Lower leg skin (tissue), 4 donors: ENCODE measurements around the gene OGFR. TPM values are rescaled to one million over a fixed set of nuclear protein-coding genes. Genes with fewer than 3 reads are reported as not detected.

Source experiments
- DNase-seq, 2 donors: peaks; one replicate each; pipeline ENCODE4 v3.0.0-alpha.2; 2019; ENCODE audit warnings: low spot score in 2 of 2
- H3K4me3 ChIP-seq: fragments of 200-600 bp; sonication (generic); 2 replicates; pipeline ENCODE4 v1.5.1; 2017; ENCODE audit warnings: mild to moderate bottlenecking, low read depth; ENCODE audit not compliant: poor library complexity, severe bottlenecking
- CTCF ChIP-seq, 3 donors: fragments of 450-650 bp; IDR thresholded peaks; one replicate each; pipeline ENCODE4 v1.5.1; 2016; ENCODE audit warnings: antibody characterized with exemption in 3 of 3, mild to moderate bottlenecking in 3 of 3, moderate library complexity in 2 of 3
- POLR2A ChIP-seq, 2 donors: fragments of 450-650 bp; IDR thresholded peaks; one replicate each; pipeline ENCODE4 v1.6.1; 2016 to 2017; ENCODE audit warnings: antibody characterized with exemption in 2 of 2, mild to moderate bottlenecking in 1 of 2, moderate library complexity in 1 of 2
- WGBS, 2 donors: methylation state at CpG; one replicate each; pipeline ENCODE4 v1.1.5; 2018; 5-methylcytosine and 5-hydroxymethylcytosine counted together
- intact Hi-C: fragments of 100-400 bp; cut with DNase I; formaldehyde crosslinking; loops from one replicate; pipeline ENCODE4 v1.15.0; 2023; ENCODE audit warnings: low total_unique reads
- total RNA-seq, 4 donors: library from RNA; depleted of rRNA; stranded (reverse); fragments of >200 nt; gene quantifications; one replicate each; pipeline ENCODE4 v1.1.0, GENCODE V29; 2016

OGFR gene
- total RNA-seq, 4 donors from 2014 or later = 50.3 to 76.9 (median 58.5) TPM

- H3K4me3 ChIP-seq = no peak overlapping the region
- DNase-seq = no peak
- TF ChIP-seq CTCF (IDR thresholded peaks at IDR 0.05) (no peak), POLR2A (IDR thresholded peaks at IDR 0.05) (no peak)
- 59 to 64% methylated on average over 29 of the region's 29 CpGs for WGBS, 2 donors
- intact Hi-C loops = no loop called here
These were observed 30.6 kb upstream of the OGFR start for GRCh38 chr20:62773845-62774714.

GRCh38 chr20:62774762-62775161 is 29.9 kb upstream of the OGFR start:
- intact Hi-C loops = no loop called here
- no peak for TF ChIP-seq CTCF (IDR thresholded peaks at IDR 0.05)
- TF ChIP-seq POLR2A (IDR thresholded peaks at IDR 0.05) = no peak
- DNase-seq = no peak
- 65 to 71% methylated on average over 8 of the region's 8 CpGs for WGBS, 2 donors
- H3K4me3 ChIP-seq = no peak overlapping the region

DNA sequence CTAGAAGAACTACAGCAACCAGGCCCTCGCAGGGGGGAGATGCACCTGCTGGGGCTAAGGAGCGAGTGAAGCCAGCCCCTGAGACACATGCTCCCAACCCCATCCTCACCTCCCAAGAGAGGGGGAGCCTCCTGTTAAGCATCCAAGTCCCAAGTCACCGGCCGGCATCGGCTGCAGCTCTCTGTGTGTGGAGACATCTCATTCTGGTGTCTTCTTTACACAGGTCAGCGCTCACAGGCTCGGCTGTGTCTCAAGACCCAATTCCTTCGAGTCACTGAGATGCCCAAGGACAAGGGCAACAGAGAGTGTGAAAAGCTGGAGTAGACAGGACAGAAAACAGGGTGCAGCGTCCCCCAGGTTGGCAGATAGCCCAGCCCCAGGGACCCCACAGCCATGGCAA is 29.4 kb upstream of the OGFR start:
- TF ChIP-seq CTCF (IDR thresholded peaks at IDR 0.05) = no peak
- no peak for TF ChIP-seq POLR2A (IDR thresholded peaks at IDR 0.05)
- no peak overlapping the region for H3K4me3 ChIP-seq
- WGBS, 2 donors = 81% methylated on average over 4 to 9 of the region's 9 CpGs
- intact Hi-C loops = no loop called here
- no peak for DNase-seq

DNA sequence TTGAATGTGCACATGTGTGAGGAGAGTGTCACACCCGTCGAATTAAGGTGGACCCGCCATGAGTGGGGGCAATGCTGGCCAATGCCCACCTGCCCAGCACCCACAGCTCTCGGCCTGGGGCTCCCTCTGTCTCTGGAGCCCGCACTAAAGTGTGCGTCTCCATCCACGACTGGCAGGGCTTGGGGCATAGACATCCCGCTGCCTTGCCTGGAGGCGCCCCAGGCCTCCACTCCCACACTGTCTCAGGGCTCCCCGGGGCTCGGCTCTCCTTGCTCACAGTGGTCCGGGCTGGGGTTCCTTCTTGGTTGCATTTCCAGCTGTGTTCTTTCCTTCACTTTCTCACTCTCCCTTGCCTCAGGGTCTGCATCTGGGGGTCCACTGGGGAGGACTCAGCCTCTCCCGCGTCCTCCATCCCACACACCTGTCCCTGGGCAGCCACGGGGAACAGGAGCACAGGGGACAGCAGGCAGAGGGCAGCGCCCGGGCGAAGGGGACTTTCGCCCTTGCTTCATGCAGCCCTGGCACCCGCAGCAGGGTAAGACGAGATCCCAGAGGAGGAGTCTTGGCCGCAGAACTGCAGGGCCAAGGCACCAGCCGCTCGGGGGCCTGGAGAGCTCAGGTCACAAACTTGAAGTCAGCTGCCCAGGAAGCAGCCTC is 28.5 kb upstream of the OGFR start:
- DNase-seq = no peak
- no peak overlapping the region for H3K4me3 ChIP-seq
- intact Hi-C loops = no loop called here
- 86 to 90% methylated on average over 23 to 24 of the region's 24 CpGs for WGBS, 2 donors
- no peak for TF ChIP-seq CTCF (IDR thresholded peaks at IDR 0.05)
- TF ChIP-seq POLR2A (IDR thresholded peaks at IDR 0.05) = no peak

DNA sequence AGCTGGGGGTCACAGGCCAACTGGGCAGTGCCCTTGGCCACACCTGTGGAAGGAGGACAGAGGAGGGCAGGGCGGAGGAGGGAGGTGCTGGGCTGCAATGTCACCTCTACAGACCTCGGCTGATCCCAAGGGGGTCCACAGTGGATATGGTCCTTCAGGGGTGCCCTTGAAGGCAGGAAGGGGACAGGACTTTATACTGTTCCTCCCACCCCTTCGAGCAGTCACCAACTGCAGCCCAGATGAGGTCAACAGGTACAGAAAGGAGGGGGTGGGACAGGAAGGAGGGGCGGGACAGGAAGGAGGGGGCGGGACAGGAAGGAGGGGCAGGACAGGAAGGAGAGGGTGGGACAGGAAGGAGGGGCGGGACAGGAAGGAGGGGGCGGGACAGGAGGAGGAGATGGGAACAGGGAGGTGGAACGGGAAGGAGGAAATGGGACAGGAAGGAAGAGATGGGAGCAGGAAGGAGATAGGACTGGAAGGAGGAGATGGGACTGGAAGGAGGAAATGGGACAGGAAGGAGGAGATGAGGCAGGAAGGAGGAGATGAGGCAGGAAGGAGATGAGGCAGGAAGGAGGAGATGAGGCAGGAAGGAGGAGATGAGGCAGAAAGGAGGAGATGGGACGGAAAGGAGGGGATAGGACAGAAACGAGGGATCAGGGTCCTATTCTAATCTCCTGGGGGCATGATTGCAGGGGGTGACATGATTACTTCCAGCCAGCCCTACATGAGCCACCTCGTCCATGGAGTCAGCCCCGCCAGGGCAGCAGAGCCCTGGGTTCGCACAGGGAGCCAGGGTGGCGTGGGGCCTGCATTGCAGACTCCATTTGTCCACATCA is 27.7 kb upstream of the OGFR start:
- intact Hi-C loops = no loop called here
- TF ChIP-seq POLR2A (IDR thresholded peaks at IDR 0.05) = no peak
- TF ChIP-seq CTCF (IDR thresholded peaks at IDR 0.05) = no peak
- no peak for DNase-seq
- WGBS, 2 donors = 65 to 68% methylated on average over 14 of the region's 14 CpGs
- no peak overlapping the region for H3K4me3 ChIP-seq
